ENCODE results near the gene CCR6.

GRCh38 chr6:167115054-167115453 lies 7.8 kb upstream of the CCR6 start:
- TF ChIP-seq CTCF (IDR thresholded peaks at IDR 0.05) (no peak), REST (IDR thresholded peaks at IDR 0.05) (no peak), ELK1 (IDR thresholded peaks at IDR 0.05; ENCODE audit: low read depth, low read length) (no peak), E2F6 (IDR thresholded peaks at IDR 0.05; ENCODE audit: borderline replicate concordance, low read depth) (no peak)
